ENCODE results near the gene IDH3B. TPM values are rescaled to one million over a fixed set of nuclear protein-coding genes. Genes with fewer than 3 reads are reported as not detected.

IDH3B gene
- total and polyA plus RNA-seq, 2 donors (not counting 3 experiments of a cell fraction or from before 2014, with no cell fraction given): 86.9 to 177 TPM

DNA sequence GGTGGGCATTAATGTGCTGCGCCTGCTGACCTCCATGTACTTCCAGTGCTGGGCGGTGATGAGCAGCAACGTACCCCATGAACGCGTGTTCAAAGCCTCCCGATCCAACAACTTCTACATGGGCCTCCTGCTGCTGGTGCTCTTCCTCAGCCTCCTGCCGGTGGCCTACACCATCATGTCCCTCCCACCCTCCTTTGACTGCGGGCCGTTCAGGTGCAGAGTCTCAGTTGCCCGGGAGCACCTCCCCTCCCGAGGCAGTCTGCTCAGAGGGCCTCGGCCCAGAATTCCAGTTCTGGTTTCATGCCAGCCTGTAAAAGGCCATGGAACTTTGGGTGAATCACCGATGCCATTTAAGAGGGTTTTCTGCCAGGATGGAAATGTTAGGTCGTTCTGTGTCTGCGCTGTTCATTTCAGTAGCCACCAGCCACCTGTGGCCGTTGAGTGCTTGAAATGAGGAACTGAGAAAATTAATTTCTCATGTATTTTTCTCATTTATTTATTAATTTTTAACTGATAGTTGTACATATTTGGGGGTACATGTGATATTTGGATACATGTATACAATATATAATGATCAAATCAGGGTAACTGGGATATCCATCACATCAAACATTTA, 46.8 kb downstream of the IDH3B start:
- ChIA-PET CTCF (no interaction called here), POLR2A (no interaction called here)
- intact Hi-C loops (cut with micrococcal nuclease): no loop called here
- Histone ChIP-seq H3K4me1 (ENCODE audit: control insufficient read depth, extremely low read depth, insufficient read depth, low read length) (no peaks in the 10 kb centered on the region), H2AFZ (ENCODE audit: low read depth, low read length) (no peak overlapping the region), H4K20me1 (replicated peaks; ENCODE audit: control insufficient read depth, extremely low read depth, insufficient read depth, low read length) (no peaks in the 10 kb centered on the region), H3K4me2 (ENCODE audit: insufficient read depth, low read length) (no peak overlapping the region), H3K9me1 (replicated peaks; ENCODE audit: control insufficient read depth, extremely low read depth, insufficient read depth, low read length) (no peaks in the 10 kb centered on the region), H3K36me3 (ENCODE audit: control insufficient read depth in 2 of 2, extremely low read depth in 1 of 2, insufficient read depth in 2 of 2, low read length in 2 of 2) (no peaks in the 10 kb centered on the region), H3K79me2 (ENCODE audit: control insufficient read depth, insufficient read depth, low read length) (no peaks in the 10 kb centered on the region), H3K9ac (replicated peaks; ENCODE audit: extremely low read depth, insufficient read depth, low read length) (no peak overlapping the region), H3K27me3 (ENCODE audit: control insufficient read depth in 2 of 2, insufficient read depth in 2 of 2, low read length in 2 of 2) (peaks cover 2 to 3% of the 10 kb centered on the region in 2 experiments), H3K4me3 (replicated peaks in 1 of 3; ENCODE audit: insufficient read depth in 1 of 3, low read depth in 1 of 3, low read length in 3 of 3) (no peak overlapping the region), H3K9me3 (replicated peaks; ENCODE audit: control insufficient read depth, insufficient read depth, low read length) (no peaks in the 10 kb centered on the region), H3K27ac (ENCODE audit: insufficient read depth, low read depth, low read length) (no peak overlapping the region)
- TF ChIP-seq EZH2 (IDR thresholded peaks at IDR 0.05; ENCODE audit: borderline replicate concordance, low read depth, low read length, severe bottlenecking) (no peak), JUN (IDR thresholded peaks at IDR 0.05; ENCODE audit: borderline replicate concordance, insufficient read depth, insufficient read length, low read depth) (no peak), POLR2AphosphoS5 (IDR thresholded peaks at IDR 0.05; ENCODE audit: insufficient read depth, low read depth, low read length) (no peak), POLR2A (IDR thresholded peaks at IDR 0.05; ENCODE audit: low read depth, low read length) (no peak), GATA2 (IDR thresholded peaks at IDR 0.05; ENCODE audit: insufficient read depth, insufficient read length, low read depth, low read length) (no peak), FOS (IDR thresholded peaks at IDR 0.05; ENCODE audit: borderline replicate concordance, insufficient read depth, low read length) (no peak), MYC (IDR thresholded peaks at IDR 0.05; ENCODE audit: low read depth, low read length) (no peak)
- TF ChIP-seq, protein P1, sequence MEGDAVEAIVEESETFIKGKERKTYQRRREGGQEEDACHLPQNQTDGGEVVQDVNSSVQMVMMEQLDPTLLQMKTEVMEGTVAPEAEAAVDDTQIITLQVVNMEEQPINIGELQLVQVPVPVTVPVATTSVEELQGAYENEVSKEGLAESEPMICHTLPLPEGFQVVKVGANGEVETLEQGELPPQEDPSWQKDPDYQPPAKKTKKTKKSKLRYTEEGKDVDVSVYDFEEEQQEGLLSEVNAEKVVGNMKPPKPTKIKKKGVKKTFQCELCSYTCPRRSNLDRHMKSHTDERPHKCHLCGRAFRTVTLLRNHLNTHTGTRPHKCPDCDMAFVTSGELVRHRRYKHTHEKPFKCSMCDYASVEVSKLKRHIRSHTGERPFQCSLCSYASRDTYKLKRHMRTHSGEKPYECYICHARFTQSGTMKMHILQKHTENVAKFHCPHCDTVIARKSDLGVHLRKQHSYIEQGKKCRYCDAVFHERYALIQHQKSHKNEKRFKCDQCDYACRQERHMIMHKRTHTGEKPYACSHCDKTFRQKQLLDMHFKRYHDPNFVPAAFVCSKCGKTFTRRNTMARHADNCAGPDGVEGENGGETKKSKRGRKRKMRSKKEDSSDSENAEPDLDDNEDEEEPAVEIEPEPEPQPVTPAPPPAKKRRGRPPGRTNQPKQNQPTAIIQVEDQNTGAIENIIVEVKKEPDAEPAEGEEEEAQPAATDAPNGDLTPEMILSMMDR (IDR thresholded peaks at IDR 0.05; ENCODE audit: extremely low read depth in 1 of 2, insufficient read depth in 1 of 2, low read depth in 1 of 2, low read length in 2 of 2): no peak
- TF ChIP-seq, protein P2, sequence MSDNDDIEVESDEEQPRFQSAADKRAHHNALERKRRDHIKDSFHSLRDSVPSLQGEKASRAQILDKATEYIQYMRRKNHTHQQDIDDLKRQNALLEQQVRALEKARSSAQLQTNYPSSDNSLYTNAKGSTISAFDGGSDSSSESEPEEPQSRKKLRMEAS (IDR thresholded peaks at IDR 0.05; ENCODE audit: insufficient read depth, insufficient read length): no peak
- FAIRE-seq: no peak
- dilution Hi-C loops (cut with MboI; ENCODE audit: extremely low pct_ligation_motif_present, low sequenced_read_pairs): no loop called here
- DNase-seq (ENCODE audit: low read depth, low spot score): no peak
- BruUV-seq (replicated peaks): no TSS peak
